Muscle of back (tissue), 11 donors: ENCODE data around the gene HS3ST5. TPM values are rescaled to one million over a fixed set of nuclear protein-coding genes. Genes with fewer than 3 reads are reported as not detected.
"Not testable (repeated sequence)": the region's sequence is repeated elsewhere in the genome, so short reads cannot be mapped to it uniquely, and the experiment has no call there.

Experiments used
- DNase-seq, 3 donors: peaks; one replicate each; pipeline versions ENCODE4 v3.0.0 to v3.0.0-alpha.2; 2013
- polyA plus RNA-seq, 10 donors: library from polyadenylated mRNA; unstranded; fragments of 120-200 nt; gene quantifications; one replicate each; pipeline ENCODE4 v1.2.1, GENCODE V29; 2013; ENCODE audit not compliant: insufficient read length in 10 of 10

HS3ST5 gene
- polyA plus RNA-seq, 10 donors = 0.29 to 1.7 (median 1.2) TPM

DNA sequence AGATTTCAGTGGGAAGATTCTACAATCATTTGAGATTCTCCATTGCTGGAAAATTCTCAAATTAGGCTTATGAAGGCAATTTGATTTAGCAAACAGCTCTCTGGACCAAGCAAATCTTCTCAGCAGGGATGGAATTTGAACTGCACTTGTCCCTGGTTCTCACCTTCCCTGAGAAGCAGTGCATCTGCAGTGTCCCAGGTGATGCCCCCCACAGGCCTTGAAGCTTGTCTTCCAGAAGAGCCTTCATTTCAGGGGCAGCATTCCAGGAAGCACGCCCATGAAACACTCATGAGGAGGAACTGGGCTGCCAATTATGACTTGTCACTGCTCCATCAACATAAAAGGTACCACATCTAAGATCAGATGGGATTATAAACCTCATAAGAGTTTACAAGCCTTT lies 289.0 kb downstream of the HS3ST5 start:
- no peak for DNase-seq

DNA sequence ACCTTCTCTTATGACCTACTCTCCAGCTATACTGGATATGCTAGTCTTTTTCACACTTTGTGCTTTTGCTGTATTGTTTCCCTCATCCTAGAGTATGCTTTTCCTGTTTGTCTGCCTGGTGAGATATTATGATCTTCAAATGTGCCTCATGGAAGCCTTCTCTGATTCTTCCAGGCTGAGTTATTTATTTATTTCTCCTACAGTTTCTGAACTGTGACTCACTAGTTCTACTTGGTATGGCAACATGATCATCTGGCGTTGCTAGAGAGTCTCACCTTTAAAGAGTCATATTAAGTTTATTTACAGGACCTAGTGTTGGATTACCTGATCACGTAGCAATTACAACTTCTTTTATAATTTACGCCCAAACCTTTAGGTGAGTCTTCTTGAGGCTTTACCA lies 290.7 kb downstream of the HS3ST5 start:
- DNase-seq = no peak

DNA sequence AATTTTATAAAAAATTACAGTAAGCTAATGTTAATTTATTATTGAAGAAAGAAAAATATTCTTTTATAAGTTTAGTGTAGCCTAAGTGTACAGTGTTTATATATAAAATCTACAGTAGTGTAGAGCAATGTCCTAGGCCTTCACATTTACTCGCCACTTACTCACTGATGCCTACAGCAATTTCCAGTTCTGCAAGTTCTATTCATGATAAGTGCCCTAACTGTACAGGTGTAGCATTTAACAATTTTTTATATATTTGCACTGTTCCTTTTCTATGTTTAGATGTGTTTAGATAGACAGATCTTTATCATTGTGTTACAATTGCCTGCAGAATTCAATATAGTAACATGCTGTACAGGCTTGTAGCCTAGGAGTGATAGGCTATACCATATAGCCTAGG lies 291.8 kb downstream of the HS3ST5 start:
- no peak for DNase-seq

DNA sequence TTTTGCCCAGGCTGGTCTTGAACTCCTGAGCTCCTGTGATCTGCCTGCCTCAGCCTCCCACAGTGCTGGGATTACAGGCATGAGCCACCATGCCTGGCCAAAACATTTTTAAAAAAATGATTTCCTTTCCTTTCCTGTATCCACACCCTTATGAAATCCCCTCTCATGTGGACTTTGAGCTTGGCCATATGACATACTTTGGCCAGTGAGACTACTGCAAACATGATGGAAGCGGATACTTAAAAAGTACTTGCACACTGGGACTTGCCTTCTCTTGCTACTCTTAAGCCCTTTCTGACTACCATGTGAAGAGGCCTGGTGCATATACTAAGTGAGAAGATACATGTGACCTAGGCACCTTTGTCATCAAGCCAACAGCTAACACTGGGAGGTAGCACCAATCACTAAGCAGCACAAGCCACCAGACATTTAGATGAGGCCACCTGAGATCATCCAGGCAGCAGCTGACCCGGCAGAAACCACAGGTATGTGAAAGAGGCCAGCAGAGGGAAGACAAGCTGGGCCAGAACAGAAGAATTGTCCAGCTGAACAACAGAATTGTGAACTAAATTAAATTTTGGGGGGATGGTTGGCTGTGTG lies 293.4 kb downstream of the HS3ST5 start:
- no peak for DNase-seq

DNA sequence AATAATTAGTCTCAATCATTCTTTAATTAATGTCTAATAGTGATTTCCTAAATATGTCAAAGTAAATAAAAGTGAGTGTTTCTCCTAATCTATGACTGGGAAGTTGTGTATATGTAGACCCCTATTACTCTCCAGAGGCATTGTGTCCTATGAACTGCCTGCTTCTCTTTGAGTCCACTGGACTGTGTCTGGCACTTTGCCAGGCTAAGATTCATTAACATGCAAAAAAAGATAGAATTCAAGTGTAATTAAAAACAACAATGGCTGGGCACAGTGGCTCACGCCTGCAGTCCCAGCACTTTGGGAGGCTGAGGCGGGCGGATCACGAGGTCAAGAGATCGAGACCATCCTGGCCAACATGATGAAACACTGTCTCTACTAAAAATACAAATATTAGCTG lies 298.3 kb downstream of the HS3ST5 start:
- not testable (repeated sequence) for DNase-seq

GRCh38 chr6:114042267-114043016 lies 300.4 kb downstream of the HS3ST5 start:
- peak; percentile 25 to 78 (median 35) for DNase-seq

DNA sequence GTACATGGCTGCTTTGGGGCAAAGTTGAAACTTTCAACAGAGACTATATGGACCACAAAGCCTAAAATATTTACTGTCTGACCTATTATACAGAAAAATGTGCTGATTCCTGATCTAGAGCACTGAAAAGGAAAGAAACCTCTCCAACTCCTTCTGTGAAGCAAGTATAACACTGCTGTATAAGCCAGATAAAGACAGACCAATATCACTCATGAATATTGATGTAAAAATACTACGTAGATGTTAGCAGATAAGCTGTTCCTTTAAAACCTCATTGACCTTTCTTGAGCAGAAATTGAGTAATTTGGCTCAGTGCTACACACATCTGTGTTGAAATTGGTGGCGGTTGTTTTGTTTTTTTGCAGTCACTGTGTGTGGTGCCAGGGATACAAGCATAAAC lies 302.0 kb downstream of the HS3ST5 start:
- DNase-seq = no peak

GRCh38 chr6:114039841-114040240 lies 303.0 kb downstream of the HS3ST5 start:
- no peak for DNase-seq

DNA sequence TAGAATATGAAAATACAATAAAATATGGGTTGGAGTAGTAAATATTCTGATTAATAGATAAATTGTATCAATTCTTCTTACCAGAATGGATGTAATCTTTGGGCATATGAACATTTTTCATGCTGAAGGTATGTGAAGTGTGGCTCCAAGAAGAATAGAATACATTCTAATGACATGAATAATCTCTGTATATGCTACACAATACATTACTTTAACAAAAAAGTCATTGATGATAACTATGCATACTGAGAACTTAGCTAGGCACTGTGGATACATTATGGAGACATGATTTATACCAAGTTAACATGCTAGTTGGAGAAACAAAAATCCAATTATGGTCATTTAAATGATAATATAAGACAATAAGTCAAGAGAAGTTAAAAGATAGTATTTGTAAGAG lies 309.2 kb downstream of the HS3ST5 start:
- no peak for DNase-seq

DNA sequence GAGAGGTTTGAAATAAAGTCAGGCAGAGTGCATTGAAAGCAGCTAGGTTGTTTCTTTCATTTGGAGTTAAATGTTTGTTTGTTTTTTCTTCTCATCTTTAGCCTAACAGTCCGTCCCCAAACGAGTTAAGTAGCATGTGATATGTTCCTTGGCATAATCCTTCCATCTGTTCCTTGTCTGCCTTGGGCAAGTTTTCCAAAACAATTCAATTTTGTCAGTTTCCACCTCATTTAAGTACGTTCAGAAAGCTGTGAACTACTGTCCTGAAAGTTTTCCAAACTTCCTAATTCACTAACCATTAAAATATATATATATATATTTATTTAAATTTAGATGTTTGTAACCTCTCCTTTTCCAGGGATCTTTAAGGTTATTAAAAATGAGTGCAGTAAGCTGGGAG lies 310.1 kb downstream of the HS3ST5 start:
- DNase-seq = no peak

DNA sequence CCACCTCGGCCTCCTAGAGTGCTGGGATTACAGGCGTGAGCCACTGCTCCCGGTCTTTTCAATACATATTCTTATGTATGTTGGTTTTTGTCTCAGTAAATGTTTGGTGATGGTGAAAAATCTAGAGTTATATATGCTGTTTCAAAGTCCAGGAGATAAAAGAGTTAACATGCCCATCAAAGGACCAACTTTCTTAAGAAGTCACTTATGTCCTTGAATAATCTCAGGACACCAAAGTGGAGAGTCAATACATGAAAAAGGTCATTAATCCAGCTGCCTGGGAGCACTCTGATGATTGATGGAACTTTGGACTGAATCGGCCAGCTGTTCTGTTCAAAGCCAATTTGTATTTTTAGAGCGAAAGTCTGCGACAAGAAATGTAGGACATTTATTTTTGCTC lies 312.1 kb downstream of the HS3ST5 start:
- DNase-seq = no peak

DNA sequence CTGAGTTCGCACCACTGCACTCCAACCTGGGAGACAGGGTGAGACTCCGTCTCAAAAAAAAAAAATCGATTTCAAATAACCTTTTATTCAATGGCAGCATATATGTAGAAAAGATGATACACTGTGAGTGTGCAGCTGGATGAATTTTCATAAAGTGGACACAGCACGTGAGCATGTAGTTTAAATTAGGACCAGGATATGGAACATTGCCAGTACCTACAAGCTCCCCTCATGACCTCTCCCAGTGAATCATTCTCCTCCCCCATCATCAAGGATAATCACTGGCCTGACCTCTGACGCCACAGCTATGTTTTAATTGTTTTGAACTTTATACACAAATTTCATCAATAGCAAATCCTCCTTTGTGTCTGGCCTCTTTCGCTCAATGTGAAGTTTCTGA lies 318.1 kb downstream of the HS3ST5 start:
- DNase-seq = no peak

DNA sequence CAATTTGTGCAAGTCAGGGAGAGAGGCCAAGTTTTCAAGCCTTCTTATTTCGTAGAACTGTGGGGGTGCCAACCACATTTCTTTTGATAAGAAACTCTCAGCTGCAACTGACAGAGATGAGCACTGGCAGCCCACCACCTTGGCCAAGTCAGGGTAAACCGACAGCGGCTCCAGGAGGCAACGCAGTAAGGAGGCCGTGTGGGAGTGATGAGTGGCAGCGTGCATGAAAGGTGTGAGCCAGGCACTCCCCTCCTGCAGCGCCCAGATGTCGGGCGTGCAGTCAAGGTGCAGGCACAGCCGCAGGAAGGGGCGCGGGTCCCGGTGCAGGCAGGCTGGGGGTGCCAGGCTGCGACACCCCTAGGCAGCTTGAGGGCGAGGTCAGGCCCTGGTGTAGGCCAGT lies 322.6 kb downstream of the HS3ST5 start:
- no peak for DNase-seq

GRCh38 chr6:114017146-114017545 lies 325.7 kb downstream of the HS3ST5 start:
- not testable (repeated sequence) for DNase-seq

DNA sequence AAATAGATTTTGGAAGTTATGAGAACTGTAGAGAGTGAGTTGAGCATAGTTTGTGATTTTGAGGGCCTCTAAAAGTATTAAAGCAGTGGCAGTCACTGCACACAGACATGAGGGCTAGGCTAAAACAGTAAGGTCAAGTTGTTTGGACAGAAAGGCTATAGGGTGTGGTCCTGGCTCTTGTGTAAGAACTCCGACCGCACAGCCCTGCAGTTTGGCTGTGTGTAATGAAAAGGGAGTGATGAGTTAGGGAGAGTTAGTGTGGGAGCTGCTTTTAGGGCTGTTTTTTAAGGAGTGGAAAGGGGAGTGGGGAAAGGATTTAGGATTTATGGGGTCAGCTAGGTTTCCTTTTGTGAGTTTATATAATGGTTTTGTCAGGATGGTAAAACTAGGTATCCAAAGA lies 328.7 kb downstream of the HS3ST5 start:
- not testable (repeated sequence) for DNase-seq

DNA sequence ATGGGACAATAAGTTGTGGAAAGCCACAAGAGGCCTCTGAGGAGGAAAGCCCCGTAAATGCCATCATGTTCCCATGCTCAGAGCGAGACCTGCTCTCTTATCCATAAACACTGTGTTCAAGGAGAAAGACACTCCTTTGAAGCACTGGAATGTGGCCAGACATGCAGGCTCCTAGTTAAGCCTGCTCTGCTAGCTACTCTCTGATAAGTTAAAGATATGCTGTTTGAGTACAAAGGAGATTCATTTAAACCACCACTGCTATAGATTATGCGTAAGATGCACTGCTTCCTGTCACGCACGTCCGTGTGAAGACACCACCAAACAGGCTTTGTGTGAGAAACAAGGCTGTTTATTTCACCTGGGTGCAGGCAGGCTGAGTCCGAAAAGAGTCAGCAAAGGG lies 331.3 kb downstream of the HS3ST5 start:
- DNase-seq = not testable (repeated sequence)

DNA sequence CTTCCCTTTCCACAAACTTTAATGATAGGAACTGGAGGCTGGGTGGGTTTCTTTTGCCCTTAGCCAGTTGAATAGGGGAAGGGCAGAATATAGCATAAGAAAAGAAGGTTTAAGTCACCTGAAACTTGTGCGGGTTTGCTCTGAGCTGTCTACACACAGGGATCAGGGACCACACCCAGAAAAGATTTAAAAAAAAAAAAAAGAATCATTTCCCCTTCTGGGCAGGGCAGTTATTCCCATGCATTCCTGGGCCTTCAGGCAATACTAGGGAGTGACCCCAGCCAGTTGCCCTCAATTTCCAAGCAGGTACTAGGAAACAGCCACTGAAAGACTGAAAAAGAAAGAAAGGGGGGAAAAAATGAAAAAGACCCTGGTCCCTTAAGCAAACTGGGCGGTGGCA lies 332.3 kb downstream of the HS3ST5 start:
- no peak for DNase-seq

- no peak for DNase-seq
These were observed 333.6 kb downstream of the HS3ST5 start for GRCh38 chr6:114009192-114009591.

DNA sequence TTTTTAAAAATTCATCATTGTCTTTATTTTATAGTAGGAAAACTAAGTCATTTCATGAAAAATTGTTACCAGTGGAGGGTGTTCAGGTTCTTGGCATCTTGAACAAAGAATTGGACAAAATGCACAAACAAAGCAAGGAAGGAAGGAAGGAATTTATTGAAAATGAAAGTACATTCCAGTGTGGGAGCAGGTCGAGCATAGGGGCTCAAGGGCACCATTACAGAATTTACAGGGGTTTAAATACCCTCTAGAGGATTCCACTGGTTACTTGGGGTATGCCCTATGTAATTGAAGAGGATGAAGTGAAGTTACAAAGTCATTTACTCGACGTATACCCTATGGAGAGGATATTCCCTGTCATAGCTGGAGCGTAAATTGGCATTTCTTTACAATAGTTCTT lies 334.5 kb downstream of the HS3ST5 start:
- no peak for DNase-seq

GRCh38 chr6:114007516-114007915 lies 335.3 kb downstream of the HS3ST5 start:
- no peak for DNase-seq
